CD4-positive, CD25-positive, alpha-beta regulatory T cell (primary cell): ENCODE data around the gene NPTXR. TPM values are rescaled to one million over a fixed set of nuclear protein-coding genes. Genes with fewer than 3 reads are reported as not detected.

Source experiments
- ATAC-seq, 2 donors: fragments of 150-1000 bp; cut with Tn5 transposase; one replicate each; pipeline ENCODE4 v1.10.0; 2021; ENCODE audit warnings: low read depth in 2 of 2, moderate number of reproducible peaks in 2 of 2, moderate library complexity in 1 of 2
- DNase-seq, 3 donors: peaks; one replicate each; pipeline versions ENCODE4 v3.0.0 to v3.0.0-alpha.2; 2012 to 2022; ENCODE audit warnings: mixed read lengths in 1 of 3
- H3K27ac ChIP-seq: one replicate; pipeline ENCODE4 v1.7.0; 2013; ENCODE audit warnings: mild to moderate bottlenecking, low read length; ENCODE audit not compliant: insufficient read depth, poor library complexity, severe bottlenecking
- H3K27me3 ChIP-seq: one replicate; pipeline ENCODE4 v1.7.0; 2013; ENCODE audit warnings: low read length; ENCODE audit not compliant: control insufficient read depth, insufficient read depth
- H3K36me3 ChIP-seq: one replicate; pipeline ENCODE4 v1.7.0; 2013; ENCODE audit warnings: mild to moderate bottlenecking, low read length, moderate library complexity; ENCODE audit not compliant: control insufficient read depth, insufficient read depth
- H3K4me1 ChIP-seq: 2 replicates; pipeline ENCODE4 v1.7.0; 2013; ENCODE audit warnings: mild to moderate bottlenecking, low read length; ENCODE audit not compliant: insufficient read depth, control insufficient read depth, poor library complexity, severe bottlenecking
- H3K4me3 ChIP-seq: one replicate; pipeline ENCODE4 v1.7.0; 2013; ENCODE audit warnings: low read depth, mild to moderate bottlenecking, low read length, moderate library complexity
- H3K9me3 ChIP-seq, 2 experiments: 1 replicate in 1 of 2; 2 replicates in 1 of 2; pipeline ENCODE4 v1.7.0; 2013; ENCODE audit warnings: low read length in 2 of 2, mild to moderate bottlenecking in 1 of 2, moderate library complexity in 1 of 2; ENCODE audit not compliant: control insufficient read depth in 2 of 2
- H3K27ac Mint-ChIP-seq, 3 donors: one replicate each; pipeline ENCODE4 v1.8.0; 2020 to 2022; ENCODE audit warnings: mild to moderate bottlenecking in 3 of 3, mixed read lengths in 3 of 3, moderate library complexity in 2 of 3
- H3K27me3 Mint-ChIP-seq: one replicate; pipeline ENCODE4 v1.8.0; 2022; ENCODE audit warnings: mild to moderate bottlenecking, mixed read lengths
- H3K36me3 Mint-ChIP-seq: one replicate; pipeline ENCODE4 v1.8.0; 2020; ENCODE audit warnings: mixed read lengths
- H3K4me1 Mint-ChIP-seq, 4 donors: one replicate each; pipeline ENCODE4 v1.8.0; 2020 to 2022; ENCODE audit warnings: mixed read lengths in 4 of 4, mild to moderate bottlenecking in 1 of 4
- H3K4me3 Mint-ChIP-seq, 4 donors: one replicate each; pipeline ENCODE4 v1.8.0; 2020 to 2022; ENCODE audit warnings: mild to moderate bottlenecking in 4 of 4, mixed read lengths in 4 of 4, moderate library complexity in 3 of 4
- H3K9me3 Mint-ChIP-seq, 7 donors: one replicate each; pipeline ENCODE4 v1.8.0; 2020 to 2022; ENCODE audit warnings: mixed read lengths in 7 of 7, mild to moderate bottlenecking in 3 of 7, moderate library complexity in 2 of 7
- polyA plus RNA-seq, 4 donors: library from polyadenylated mRNA; unstranded; fragments of 300-500 nt; fragmentation: Illumina TruSeq; gene quantifications; one replicate each; pipeline ENCODE4 v1.2.3, GENCODE V29; 2021
- total RNA-seq: library from RNA; stranded (reverse); gene quantifications from one replicate; pipeline ENCODE4 v1.2.3, GENCODE V29; 2022

Gene NPTXR
- total and polyA plus RNA-seq, 5 donors from 2014 or later, result 0.32 to 1.3 (median 0.50) TPM; not detected in 1

DNA sequence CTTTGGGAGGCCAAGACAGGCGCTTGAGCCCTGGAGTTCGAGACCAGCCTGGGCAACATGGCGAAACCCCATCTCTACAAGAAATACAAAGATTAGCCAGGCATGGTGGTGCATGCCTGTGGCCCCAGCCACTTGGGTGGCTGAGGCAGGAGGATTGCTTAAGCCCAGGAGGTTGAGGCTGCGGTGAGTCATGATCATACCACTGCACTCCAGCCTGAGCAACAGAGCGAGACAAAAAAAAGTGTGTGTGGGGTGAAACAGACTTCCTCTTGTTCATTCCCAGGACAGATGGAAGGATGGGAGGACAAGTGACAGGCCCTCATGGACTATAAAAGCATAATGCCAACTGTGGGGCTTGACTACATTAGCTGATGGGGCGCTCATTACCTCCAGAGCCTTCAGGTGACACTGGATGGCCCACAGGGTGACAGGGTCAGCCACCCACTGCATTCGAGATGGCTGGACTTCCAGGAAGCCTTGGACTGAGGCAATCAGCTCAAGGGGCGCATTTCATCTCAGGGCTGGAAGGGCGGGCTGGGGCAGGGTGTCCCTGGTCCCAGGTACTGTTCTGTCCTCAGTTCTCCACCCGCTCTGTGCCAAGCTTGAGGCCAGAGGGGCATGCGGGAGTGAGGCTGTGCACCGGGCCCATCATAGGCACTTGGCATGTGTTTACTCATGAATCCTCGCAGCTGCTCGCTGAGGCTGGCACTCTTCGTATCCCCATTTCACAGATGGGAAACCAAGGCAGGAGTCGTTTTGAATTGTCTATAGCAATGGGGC lies 12.5 kb downstream of the NPTXR start:
- no peaks in the 10 kb centered on the region for H3K9me3 ChIP-seq
- H3K4me3 ChIP-seq, result no peak overlapping the region
- H3K4me1 ChIP-seq, result no peaks in the 10 kb centered on the region
- Mint-ChIP-seq H3K4me1 (peaks cover 0 to 3% (median 0%) of the 10 kb centered on the region in 4 donors), H3K27ac (no peak overlapping the region), H3K27me3 (peaks cover 4% of the 10 kb centered on the region), H3K9me3 (peaks cover 0 to 1% (median 0%) of the 10 kb centered on the region in 7 donors), H3K36me3 (no peaks in the 10 kb centered on the region), H3K4me3 (no peak overlapping the region)
- no peaks in the 10 kb centered on the region for H3K36me3 ChIP-seq
- ATAC-seq (no peak), DNase-seq (no peak)
- H3K27ac ChIP-seq, result no peak overlapping the region
- no peaks in the 10 kb centered on the region for H3K27me3 ChIP-seq

DNA sequence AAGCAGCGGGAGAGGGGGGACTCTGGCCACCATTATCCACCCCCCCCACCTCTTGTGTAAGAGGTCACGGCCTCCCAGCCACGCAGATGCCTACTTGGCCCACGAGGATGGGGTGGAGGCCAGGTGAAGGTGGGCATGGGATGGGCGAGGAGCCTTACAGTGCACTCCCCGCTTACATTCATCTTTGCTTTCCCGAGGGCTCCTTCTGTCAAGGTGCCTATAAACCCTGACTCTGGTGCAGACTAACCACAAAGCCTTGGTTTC lies 13.1 kb downstream of the NPTXR start:
- Mint-ChIP-seq H3K27me3 (peaks cover 4% of the 10 kb centered on the region), H3K27ac (no peak overlapping the region), H3K4me3 (no peak overlapping the region), H3K9me3 (peaks cover 0 to 1% (median 0%) of the 10 kb centered on the region in 7 donors), H3K36me3 (no peaks in the 10 kb centered on the region), H3K4me1 (peaks cover 0 to 3% (median 0%) of the 10 kb centered on the region in 4 donors)
- H3K27me3 ChIP-seq, result no peaks in the 10 kb centered on the region
- no peaks in the 10 kb centered on the region for H3K4me1 ChIP-seq
- DNase-seq, result no peak
- no peaks in the 10 kb centered on the region for H3K9me3 ChIP-seq
- H3K36me3 ChIP-seq, result no peaks in the 10 kb centered on the region
- no peak overlapping the region for H3K27ac ChIP-seq
- no peak for ATAC-seq
- H3K4me3 ChIP-seq, result no peak overlapping the region

DNA sequence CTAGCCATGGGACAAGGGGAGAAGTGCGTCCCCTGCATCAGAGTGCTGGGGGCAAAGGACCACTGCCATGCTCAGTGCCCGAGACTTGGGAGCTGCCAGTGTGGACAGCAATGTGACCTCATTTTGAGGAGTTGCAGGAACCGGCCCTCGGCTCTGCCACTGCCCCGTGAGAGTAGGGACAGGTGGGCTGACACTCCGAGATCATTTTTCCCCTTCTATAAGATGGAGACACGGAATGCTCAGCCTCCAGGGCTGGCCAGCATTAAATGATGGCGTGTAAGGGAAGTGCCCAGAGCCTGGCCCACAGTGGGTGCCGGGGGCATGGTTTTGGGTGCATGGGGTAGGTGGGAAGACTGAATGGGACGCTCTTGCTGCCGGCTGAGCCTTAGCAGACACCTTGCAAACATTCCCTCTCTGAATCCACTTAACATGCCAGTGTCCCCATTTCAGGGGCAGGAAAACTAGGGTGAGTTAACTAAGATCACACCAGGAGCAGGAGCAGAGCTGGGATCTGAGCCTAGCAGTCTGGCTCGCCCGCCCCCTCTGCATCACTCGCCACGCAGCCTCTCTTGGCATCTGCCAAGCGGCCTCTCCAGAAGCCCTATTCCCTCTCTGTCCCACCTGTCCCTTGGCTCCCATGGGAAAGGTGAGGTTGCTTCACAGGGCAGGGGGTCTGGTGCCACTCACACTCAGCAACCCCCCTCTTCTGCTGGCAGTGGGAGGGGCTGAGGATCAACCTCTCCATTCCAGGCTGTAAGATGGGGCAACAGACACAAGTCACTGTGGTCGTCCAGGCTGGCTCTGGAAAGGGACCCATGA lies 13.6 kb downstream of the NPTXR start:
- Mint-ChIP-seq H3K27ac (no peak overlapping the region), H3K36me3 (no peaks in the 10 kb centered on the region), H3K4me1 (peaks cover 0 to 3% (median 0%) of the 10 kb centered on the region in 4 donors), H3K27me3 (peaks cover 4% of the 10 kb centered on the region), H3K9me3 (peaks cover 0 to 1% (median 0%) of the 10 kb centered on the region in 7 donors), H3K4me3 (no peak overlapping the region)
- H3K9me3 ChIP-seq, result no peaks in the 10 kb centered on the region
- H3K27ac ChIP-seq, result no peak overlapping the region
- H3K36me3 ChIP-seq, result no peaks in the 10 kb centered on the region
- DNase-seq (no peak), ATAC-seq (no peak)
- no peaks in the 10 kb centered on the region for H3K4me1 ChIP-seq
- no peaks in the 10 kb centered on the region for H3K27me3 ChIP-seq
- no peak overlapping the region for H3K4me3 ChIP-seq

DNA sequence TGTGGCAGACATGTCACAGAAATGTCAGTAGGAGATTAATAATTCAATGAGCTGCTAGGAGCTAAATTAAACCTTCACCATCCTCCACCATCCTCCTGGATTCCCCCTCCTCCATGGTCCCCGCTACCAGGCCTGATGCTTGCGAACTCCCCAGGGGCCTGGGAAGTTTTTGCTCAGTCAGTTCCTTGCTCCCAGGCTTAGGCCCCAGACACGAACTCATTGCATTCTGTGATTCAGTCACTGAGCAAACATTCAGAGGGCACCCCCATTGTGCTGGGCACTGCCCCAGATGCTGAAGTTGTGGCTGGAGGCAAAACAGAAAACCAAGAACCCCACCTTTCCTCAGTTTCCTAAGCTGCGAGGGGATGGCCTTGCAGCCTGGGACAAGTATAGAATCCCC lies 14.3 kb downstream of the NPTXR start:
- Histone ChIP-seq H3K4me1 (no peaks in the 10 kb centered on the region), H3K27ac (no peak overlapping the region), H3K36me3 (no peaks in the 10 kb centered on the region), H3K9me3 (no peaks in the 10 kb centered on the region), H3K4me3 (no peak overlapping the region), H3K27me3 (no peaks in the 10 kb centered on the region)
- no peak for DNase-seq
- Mint-ChIP-seq H3K9me3 (peaks cover 0 to 1% (median 0%) of the 10 kb centered on the region in 7 donors), H3K4me3 (no peak overlapping the region), H3K4me1 (peaks cover 0 to 1% (median under 1%) of the 10 kb centered on the region in 4 donors), H3K27ac (no peak overlapping the region), H3K27me3 (peaks cover 4% of the 10 kb centered on the region), H3K36me3 (peaks cover 2% of the 10 kb centered on the region)
- no peak for ATAC-seq

DNA sequence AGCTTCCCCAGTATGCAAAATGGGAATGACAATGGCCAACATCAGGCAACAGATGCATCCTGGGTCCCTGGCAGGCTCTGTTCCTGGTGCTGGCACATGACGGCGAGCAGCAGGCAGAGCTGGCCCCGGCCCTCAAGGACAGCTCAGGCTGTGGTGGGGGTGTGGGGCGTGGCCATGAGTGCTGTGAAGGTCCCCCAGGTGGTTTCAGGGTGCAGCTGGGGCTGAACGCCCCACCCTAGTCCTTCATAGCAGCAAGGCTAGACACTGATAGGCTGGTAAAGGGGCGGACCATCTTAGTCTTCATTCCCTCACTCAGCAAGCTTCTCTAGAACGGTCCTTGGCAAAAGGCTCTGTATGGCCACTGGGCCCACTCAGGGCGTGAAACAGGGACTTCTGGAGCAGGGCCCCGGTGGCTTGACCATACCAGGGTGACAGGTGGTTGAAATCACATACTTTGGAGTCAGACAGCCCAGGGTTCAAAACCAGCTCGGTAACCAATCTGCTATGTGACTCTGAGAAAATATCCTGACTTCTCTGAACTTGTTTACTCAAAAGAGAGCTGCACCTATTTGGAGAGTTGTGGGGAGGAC lies 15.1 kb downstream of the NPTXR start:
- no peak for DNase-seq
- Mint-ChIP-seq H3K4me3 (no peak overlapping the region), H3K27ac (no peak overlapping the region)

DNA sequence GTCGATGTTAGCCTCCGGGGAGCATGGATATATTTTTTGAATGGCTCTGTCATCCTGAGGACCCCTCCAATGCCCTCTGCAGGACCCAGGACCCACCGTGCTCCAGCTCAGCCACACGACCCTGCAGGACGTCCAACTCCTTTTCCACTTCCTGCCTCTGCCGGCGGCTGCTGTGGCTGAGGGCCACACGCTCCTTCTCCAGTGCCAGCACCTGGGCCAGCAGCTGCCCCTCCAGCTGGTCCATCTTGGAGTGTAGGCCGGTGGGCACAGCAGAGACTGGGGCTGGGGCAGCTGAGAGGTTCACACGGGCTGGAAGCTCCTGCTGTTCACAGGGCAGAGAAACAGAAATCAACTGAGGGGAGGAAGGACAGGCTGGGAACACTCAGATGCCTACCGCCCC lies 15.6 kb downstream of the NPTXR start:
- Mint-ChIP-seq H3K4me3 (no peak overlapping the region), H3K27me3 (peaks cover 4% of the 10 kb centered on the region), H3K9me3 (peaks cover 0 to 4% (median 1%) of the 10 kb centered on the region in 7 donors), H3K27ac (no peak overlapping the region), H3K36me3 (peaks cover 5% of the 10 kb centered on the region), H3K4me1 (peaks cover 0 to 5% (median 0%) of the 10 kb centered on the region in 4 donors)
- H3K27me3 ChIP-seq, result no peaks in the 10 kb centered on the region
- ATAC-seq (no peak), DNase-seq (no peak)
- H3K27ac ChIP-seq, result no peak overlapping the region
- no peaks in the 10 kb centered on the region for H3K36me3 ChIP-seq
- H3K9me3 ChIP-seq, result no peaks in the 10 kb centered on the region
- H3K4me3 ChIP-seq, result no peak overlapping the region
- H3K4me1 ChIP-seq, result no peaks in the 10 kb centered on the region

More for the DNA sequence above, 15.1 kb downstream of the NPTXR start:
- Mint-ChIP-seq H3K9me3 (peaks cover 0 to 4% (median 1%) of the 10 kb centered on the region in 7 donors), H3K36me3 (peaks cover 5% of the 10 kb centered on the region), H3K4me1 (peaks cover 0 to 5% (median 0%) of the 10 kb centered on the region in 4 donors), H3K27me3 (peaks cover 4% of the 10 kb centered on the region)
- Histone ChIP-seq H3K36me3 (no peaks in the 10 kb centered on the region), H3K9me3 (no peaks in the 10 kb centered on the region), H3K4me3 (no peak overlapping the region), H3K4me1 (no peaks in the 10 kb centered on the region), H3K27me3 (no peaks in the 10 kb centered on the region), H3K27ac (no peak overlapping the region)
- no peak for ATAC-seq

DNA sequence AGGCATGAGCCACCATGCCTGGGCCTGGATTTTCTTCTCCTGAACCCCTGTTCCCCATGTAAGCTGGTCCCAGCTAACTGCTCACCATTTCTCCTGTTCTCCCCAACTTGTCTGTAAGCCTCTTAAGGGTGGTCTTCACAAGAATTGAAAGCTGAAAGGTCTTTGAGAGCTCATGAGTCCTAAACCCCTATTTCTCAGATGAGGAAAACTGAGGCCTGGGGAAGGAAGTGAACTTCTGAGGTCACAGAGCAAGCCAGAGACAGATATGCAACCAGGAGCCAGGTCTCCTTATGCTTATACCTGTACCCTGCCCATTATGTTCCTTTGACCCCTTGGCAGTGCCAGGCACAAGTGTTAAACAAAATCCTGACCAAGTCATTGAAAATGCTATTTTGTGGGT lies 16.3 kb downstream of the NPTXR start:
- no peaks in the 10 kb centered on the region for H3K36me3 ChIP-seq
- Mint-ChIP-seq H3K4me1 (peaks cover 0 to 5% (median 0%) of the 10 kb centered on the region in 4 donors), H3K9me3 (peaks cover 0 to 4% (median 1%) of the 10 kb centered on the region in 7 donors), H3K27ac (no peak overlapping the region), H3K36me3 (peaks cover 5% of the 10 kb centered on the region), H3K4me3 (no peak overlapping the region), H3K27me3 (peaks cover 4% of the 10 kb centered on the region)
- no peaks in the 10 kb centered on the region for H3K27me3 ChIP-seq
- no peak overlapping the region for H3K27ac ChIP-seq
- H3K4me3 ChIP-seq, result no peak overlapping the region
- ATAC-seq (no peak), DNase-seq (no peak)
- H3K9me3 ChIP-seq, result no peaks in the 10 kb centered on the region
- no peaks in the 10 kb centered on the region for H3K4me1 ChIP-seq
